Skeletal muscle cell (primary cell): ENCODE data around the gene KCNMA1.

Source experiments
- DNase-seq: peaks from one replicate; pipeline ENCODE4 v3.0.0-alpha.2; 2010; ENCODE audit warnings: low read depth
- H3K4me3 ChIP-seq: 2 replicates; pipeline ENCODE4 v1.5.1; 2011; ENCODE audit warnings: low read depth, mild to moderate bottlenecking, control low read depth, low read length, moderate library complexity

KCNMA1 gene

DNA sequence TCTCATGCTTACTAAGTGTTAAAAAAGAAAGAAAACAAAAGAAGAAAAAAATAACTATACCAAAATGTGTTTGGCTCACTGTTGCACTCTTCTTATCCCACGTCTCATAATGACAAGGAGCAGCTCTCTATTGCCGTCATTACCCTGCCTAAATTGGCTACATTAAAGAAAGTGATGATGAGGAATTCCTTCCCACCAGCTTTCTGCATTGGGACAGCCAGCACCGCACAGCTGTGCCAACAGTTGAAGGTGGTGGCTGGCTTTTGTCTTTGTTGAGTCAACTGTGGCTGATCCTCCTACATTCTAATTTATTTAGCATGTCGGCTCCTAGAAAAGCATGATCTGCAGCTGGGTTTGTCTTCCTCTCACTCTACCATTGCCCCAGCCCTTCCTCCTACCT is 751.8 kb downstream of the KCNMA1 start:
- H3K4me3 ChIP-seq = no peak overlapping the region
- DNase-seq = no peak

- H3K4me3 ChIP-seq = no peak overlapping the region
- no peak for DNase-seq
Observed at GRCh38 chr10:76884673-76885275, 752.8 kb downstream of the KCNMA1 start.

DNA sequence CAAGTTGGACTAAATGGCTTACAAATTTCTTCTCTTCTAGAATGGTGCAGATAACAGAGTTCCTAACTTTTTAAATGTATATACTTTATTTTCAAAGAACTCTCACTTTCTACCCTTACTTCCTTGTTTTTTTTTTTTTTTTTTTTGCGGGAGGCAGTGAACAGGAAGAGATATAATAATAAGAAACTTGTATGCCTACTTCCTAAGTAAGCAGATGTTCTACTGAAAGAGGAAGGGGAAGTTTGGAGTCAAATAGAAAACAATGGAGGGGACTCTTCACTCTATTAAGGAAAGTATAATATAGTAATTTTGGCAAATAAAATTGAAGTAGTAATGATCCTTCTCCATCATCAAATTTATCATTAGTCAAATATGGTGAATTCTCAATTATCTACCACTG is 754.0 kb downstream of the KCNMA1 start:
- no peak for DNase-seq
- H3K4me3 ChIP-seq = no peak overlapping the region

DNA sequence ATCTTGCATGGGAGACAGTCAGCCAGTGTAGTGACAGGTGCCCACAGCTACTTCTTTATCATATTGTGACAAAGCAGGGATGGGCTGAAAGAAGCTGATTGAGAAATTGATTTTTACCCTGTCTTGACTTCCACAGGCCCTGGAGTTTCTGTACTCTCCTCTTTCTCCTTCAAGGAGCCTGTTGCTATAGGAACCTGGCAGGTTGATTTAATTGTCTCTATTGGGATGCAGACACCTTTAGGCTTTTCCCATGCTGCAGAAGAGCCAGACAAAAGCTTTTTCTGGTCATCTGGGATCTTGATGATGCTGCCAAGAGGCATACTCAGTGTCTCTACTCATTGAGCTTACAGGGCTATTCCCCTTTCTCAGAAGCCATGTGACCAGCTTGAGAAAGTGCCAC is 754.8 kb downstream of the KCNMA1 start:
- no peak for DNase-seq
- H3K4me3 ChIP-seq = no peak overlapping the region

DNA sequence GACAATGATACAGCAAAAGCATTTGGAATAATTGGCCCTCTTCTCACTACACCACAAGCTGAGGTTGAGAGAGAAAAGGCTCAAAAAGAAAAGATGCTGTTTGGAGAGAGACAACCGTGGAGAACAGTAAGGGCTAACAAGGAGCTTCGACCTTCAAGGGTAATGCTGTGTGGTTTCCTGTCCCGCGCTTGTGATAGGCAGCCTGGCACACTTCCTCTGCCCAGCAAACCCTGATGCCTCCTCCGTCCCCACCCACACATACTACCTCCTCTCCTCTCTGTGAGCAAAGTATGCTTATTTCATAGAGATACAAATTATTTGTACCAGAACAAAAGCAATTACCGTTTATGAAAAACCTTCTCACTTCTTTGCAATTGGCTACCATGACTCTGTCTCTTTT is 755.4 kb downstream of the KCNMA1 start:
- DNase-seq = no peak
- H3K4me3 ChIP-seq = no peak overlapping the region

- DNase-seq = peak; percentile 21
- H3K4me3 ChIP-seq = no peak overlapping the region
Observed at GRCh38 chr10:76881477-76882220, 756.0 kb downstream of the KCNMA1 start.

DNA sequence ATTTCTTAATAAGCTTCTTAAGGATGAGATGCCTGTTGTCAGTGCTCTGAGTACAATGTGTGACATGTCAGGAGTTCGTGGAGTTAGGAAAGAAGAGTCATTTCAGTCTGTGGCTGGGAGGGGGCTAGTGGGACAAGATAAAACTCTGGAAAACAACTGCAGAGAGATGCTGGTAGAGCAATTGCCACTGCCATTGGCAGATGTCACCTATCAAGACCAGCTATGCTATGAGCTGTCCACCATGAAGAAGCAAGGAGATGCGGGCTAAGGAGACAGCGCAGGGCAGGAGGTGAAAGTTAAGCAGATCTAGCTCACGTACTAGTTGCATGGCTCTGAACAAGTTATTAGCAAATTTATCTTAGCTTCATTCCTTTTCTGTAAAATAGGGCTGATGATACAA is 756.7 kb downstream of the KCNMA1 start:
- H3K4me3 ChIP-seq = no peak overlapping the region
- no peak for DNase-seq

DNA sequence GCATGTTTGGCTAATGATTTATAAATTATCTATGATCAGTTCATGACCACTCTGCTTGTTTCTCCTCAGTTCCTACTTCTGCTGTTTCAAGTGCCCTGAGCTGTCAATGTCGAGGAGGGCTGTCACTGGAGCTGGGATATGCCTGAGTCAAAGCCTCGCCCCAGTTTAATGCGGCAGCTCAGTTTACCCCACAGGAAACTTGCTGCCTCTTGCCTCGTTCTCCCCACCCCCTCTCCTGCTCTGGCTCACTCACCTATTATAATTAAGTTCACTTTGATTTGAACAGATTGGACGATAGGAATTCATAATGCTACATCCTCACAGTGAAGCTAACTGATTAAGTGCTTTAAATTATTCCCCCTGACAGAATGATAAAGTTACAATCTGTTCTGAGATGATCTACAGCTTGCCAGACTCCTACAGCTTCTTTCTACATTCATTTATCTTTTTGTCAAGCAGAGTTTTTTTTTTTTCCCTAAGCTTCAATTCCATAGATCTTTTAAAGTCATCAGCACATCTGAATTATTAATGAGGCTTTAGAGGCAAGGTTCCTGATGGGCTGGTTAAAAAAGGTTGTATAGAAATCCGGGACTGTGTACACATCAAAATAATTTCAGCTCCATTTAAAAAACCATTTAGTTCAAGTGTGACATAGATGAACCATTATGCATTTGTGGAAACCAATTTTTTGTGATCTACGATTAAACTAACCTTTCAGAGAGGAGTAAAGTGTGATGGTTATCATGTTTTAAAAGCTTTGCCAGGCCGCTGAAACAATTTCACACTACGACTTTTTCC is 758.3 kb downstream of the KCNMA1 start:
- no peak overlapping the region for H3K4me3 ChIP-seq

GRCh38 chr10:76878514-76878913 is 759.1 kb downstream of the KCNMA1 start:
- no peak overlapping the region for H3K4me3 ChIP-seq
- DNase-seq = no peak

More for the DNA sequence above, 758.3 kb downstream of the KCNMA1 start:
- DNase-seq = no peak

DNA sequence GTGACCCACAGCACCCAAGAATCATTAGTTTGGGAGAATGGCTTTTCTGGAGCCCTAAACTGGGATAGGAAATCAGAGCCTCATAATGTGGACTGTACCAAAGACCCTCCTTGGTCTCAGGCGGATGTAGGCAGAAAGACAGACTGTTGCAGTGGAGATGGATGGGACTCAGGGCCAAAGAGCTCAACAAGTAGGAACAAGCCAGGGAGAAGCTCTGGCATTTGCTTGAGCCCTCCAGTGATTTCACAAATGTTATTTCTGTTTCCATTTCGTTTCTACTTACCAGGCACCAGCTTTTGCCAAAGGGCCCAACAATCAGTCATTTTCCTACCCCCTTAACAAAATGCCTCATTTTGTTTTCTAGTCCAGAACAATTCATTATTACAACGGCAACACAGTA is 762.7 kb downstream of the KCNMA1 start:
- DNase-seq = no peak

GRCh38 chr10:76874176-76874575 is 763.4 kb downstream of the KCNMA1 start:
- peak; percentile 71 for DNase-seq
- no peak overlapping the region for H3K4me3 ChIP-seq

More for the DNA sequence above, 762.7 kb downstream of the KCNMA1 start:
- H3K4me3 ChIP-seq = no peak overlapping the region

DNA sequence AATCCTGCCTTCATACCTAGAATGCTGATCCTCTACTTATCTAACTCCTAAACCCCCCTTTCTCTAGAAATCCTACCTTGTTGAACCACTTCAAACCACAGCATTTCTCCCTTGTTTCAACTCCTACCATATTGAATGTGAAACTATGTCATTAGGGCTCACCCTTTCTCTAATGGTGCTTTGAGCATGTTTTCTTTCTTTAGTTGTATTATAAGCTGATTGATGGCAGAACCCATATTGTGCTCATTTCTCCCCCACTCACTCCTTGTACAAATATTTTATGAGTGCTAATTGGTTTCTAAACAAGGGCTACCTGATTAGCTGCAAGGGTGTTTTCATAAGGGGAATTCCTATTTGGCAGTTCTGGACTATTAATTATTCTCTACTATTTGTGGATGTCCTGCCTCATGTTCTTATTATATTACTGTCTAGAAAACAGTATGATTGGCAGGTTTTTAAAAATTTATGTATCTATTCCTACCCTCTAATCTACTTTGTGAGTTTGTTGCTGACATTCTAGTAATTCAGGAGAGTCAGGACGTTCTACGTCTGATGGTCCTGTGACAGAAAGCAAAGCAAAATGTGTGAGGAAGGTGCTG is 765.8 kb downstream of the KCNMA1 start:
- no peak overlapping the region for H3K4me3 ChIP-seq
- DNase-seq = no peak

DNA sequence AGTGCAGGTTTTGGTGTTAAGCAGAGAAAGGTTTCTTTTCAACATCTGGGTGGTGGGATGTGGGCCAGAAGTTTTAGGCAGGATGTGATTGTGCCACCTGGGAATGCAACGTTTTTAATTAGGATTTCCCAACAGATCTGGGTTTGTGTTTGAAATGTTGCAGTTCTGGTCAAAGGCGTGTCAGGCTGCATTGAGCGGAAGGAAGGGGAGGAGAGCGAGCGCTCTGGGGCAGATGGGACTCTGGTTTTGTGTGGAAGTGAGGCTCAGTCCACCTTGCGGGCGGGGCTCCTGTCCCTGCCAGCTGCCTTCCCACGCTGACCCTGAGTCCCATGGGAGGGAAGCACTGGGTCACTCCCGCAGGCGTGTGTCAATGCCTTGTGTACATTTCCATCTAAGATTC is 767.7 kb downstream of the KCNMA1 start:
- DNase-seq = no peak
- H3K4me3 ChIP-seq = no peak overlapping the region

DNA sequence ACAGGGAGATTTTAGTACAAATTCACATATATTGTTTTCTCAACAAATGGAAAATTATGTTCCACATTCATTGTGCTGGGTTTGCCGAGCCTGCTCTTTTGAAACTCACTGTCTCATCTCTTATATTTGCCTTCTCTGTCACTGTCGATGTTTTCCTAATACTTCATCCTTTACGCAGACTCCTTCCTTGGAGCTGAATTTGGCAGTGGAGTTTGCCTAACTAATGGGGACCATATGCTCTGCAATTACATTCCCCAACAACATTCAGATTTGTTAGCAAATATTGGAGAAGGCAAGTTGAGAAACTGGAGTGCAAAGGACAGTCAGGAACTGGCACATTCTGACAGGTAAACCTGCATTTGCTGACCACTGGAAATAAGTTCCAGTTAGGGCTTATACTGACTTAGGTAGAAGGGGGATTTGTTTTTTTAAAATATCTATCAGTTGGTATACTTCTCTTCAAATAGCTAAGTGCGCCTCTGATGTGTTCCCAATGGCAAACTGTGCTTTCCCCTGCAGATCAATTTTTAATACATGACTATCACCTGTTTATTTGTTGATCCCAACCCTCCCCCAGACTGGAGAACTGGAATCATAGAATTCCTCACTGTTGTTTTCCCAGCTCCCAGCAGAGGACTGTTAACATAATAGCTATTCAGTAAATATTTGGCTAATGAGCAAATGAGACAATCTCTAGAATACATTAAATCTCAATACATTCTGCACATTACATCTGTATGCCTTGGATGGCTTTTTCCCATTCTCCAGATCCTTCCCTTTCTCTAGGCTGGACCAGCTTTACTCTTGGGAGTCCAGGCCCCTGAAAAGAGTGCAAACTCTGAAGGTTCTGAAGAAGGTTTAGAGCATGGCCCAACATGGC is 769.3 kb downstream of the KCNMA1 start:
- peak; percentile 8 for DNase-seq
- no peak overlapping the region for H3K4me3 ChIP-seq

DNA sequence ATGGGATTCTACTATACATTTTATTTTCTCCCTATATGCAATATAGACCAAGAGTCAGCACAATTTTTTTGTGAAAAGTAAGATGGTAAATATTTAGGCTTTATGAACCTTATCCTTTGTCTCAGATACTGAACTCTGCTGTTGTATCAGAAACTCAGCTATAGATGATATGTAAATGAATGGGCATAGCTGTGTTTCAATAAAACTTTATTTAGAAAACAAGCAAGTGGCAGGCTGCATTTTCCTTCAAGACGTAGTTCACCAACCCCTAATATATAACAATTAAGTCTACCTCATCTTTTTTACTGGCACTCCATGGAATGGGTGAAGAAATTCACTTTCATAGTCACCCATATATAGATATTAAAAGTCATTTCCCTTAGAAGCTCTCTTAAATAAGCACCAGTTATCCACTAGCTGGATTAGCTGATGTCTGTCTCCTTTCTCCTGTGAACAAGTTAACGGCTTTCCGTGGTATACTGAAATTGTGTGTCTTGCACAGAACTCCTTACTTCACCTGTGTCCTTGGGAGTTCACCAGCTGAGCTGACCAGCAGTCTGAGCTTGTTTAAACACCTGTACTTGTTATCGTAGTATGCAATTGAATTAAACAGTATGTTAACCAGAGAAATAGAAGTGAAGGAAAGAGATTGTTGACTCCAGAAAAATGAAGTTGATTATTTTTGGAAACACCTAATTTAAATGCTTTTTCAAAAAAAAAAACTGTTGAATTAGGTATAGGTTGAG is 770.6 kb downstream of the KCNMA1 start:
- no peak for DNase-seq
- no peak overlapping the region for H3K4me3 ChIP-seq

GRCh38 chr10:76864922-76865321 is 772.7 kb downstream of the KCNMA1 start:
- H3K4me3 ChIP-seq = no peak overlapping the region
- DNase-seq = no peak

- no peak for DNase-seq
- H3K4me3 ChIP-seq = no peak overlapping the region
Observed at GRCh38 chr10:76858721-76859120, 778.9 kb downstream of the KCNMA1 start.

GRCh38 chr10:76840802-76841201 is 796.8 kb downstream of the KCNMA1 start:
- H3K4me3 ChIP-seq = no peak overlapping the region
- no peak for DNase-seq

DNA sequence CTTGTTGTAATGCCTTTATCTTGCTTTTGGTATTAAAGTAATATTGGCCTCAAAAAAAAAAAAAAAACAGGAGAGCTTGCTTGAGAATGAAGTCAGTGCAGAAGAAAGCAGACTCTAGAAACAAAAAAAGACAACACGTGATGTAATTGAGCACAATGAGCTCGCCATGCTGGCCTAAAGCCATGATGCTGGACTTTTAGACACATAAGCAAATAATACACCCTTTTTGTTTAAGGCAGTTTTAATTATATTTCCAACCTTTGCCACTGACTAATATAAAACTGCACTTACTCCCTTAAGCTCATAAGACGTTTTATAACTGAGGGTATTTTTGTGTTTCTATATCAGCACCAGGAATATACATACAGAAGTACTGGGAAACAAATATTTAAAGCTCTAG is 798.3 kb downstream of the KCNMA1 start:
- DNase-seq = no peak
- H3K4me3 ChIP-seq = no peak overlapping the region
